PC-9 (cell line): ENCODE measurements around the gene CDH13. TPM values are rescaled to one million over a fixed set of nuclear protein-coding genes. Genes with fewer than 3 reads are reported as not detected.

ENCODE experiments used
- BruUV-seq: library from RNA; stranded (reverse); fragments of 400-500 nt; replicated peaks from 2 replicates; lab custom pipeline; 2021; lab: Mats Ljungman, UMichigan
- CTCF ChIA-PET: fragments of 300-600 bp; sonication (Branson Sonifier 250); formaldehyde crosslinking; loops from one replicate; lab custom pipeline; 2022; ENCODE audit warnings: antibody characterized with exemption; lab: Charles Lee
- POLR2A ChIA-PET: fragments of 300-600 bp; sonication (Branson Sonifier 250); formaldehyde crosslinking; loops from one replicate; lab custom pipeline; 2022; ENCODE audit warnings: antibody characterized with exemption; ENCODE audit not compliant: unreplicated experiment; lab: Charles Lee
- DNase-seq, 2 experiments: peaks; one replicate each; pipeline versions ENCODE4 v3.0.0 to v3.0.0-alpha.2; 2015 to 2022; ENCODE audit warnings: mixed read lengths in 1 of 2
- H2AFZ ChIP-seq: fragments of 200-600 bp; sonication (generic); 2 replicates; pipeline ENCODE4 v1.8.1; 2017; ENCODE audit warnings: antibody characterized with exemption
- H3F3A ChIP-seq: fragments of 200-600 bp; sonication (generic); 2 replicates; pipeline ENCODE4 v1.8.1; 2017; ENCODE audit warnings: antibody characterized with exemption, mild to moderate bottlenecking, low read depth; ENCODE audit not compliant: insufficient read depth
- H3K27ac ChIP-seq: fragments of 200-600 bp; sonication (generic); 2 replicates; pipeline ENCODE4 v1.6.1; 2016; ENCODE audit warnings: mixed run types
- H3K27me3 ChIP-seq: fragments of 200-600 bp; sonication (generic); 2 replicates; pipeline ENCODE4 v1.6.1; 2016; ENCODE audit warnings: low read depth, mixed run types; ENCODE audit not compliant: insufficient read depth
- H3K36me3 ChIP-seq: fragments of 200-600 bp; sonication (generic); 2 replicates; pipeline ENCODE4 v1.6.1; 2016; ENCODE audit warnings: low read depth, mixed run types
- H3K4me1 ChIP-seq: fragments of 200-600 bp; sonication (generic); replicated peaks from 2 replicates; pipeline ENCODE4 v1.6.1; 2016; ENCODE audit warnings: mixed run types; ENCODE audit not compliant: insufficient read depth
- H3K4me2 ChIP-seq: fragments of 200-600 bp; sonication (generic); 2 replicates; pipeline ENCODE4 v1.6.1; 2017; ENCODE audit warnings: mixed run types
- H3K4me3 ChIP-seq: fragments of 200-600 bp; sonication (generic); 2 replicates; pipeline ENCODE4 v1.6.1; 2016; ENCODE audit warnings: mixed run types
- H3K79me2 ChIP-seq: fragments of 200-600 bp; sonication (generic); 2 replicates; pipeline ENCODE4 v1.6.1; 2017; ENCODE audit warnings: low read depth, mixed run types
- H3K9me2 ChIP-seq: fragments of 200-600 bp; sonication (generic); 2 replicates; pipeline ENCODE4 v1.8.1; 2017; ENCODE audit warnings: mild to moderate bottlenecking; ENCODE audit not compliant: insufficient read depth
- H3K9me3 ChIP-seq: fragments of 200-600 bp; sonication (generic); 2 replicates; pipeline ENCODE4 v1.8.1; 2016; ENCODE audit warnings: low read depth; ENCODE audit not compliant: insufficient read depth
- H4K20me1 ChIP-seq: fragments of 200-600 bp; sonication (generic); 2 replicates; pipeline ENCODE4 v1.8.1; 2017; ENCODE audit not compliant: insufficient read depth
- CTCF ChIP-seq: fragments of 200-600 bp; sonication (generic); conservative IDR thresholded peaks from 2 replicates; pipeline ENCODE4 v1.6.1; 2017; ENCODE audit warnings: mixed run types, antibody characterized with exemption, mild to moderate bottlenecking, moderate library complexity
- EZH2 ChIP-seq: fragments of 200-600 bp; sonication (generic); IDR thresholded peaks from 2 replicates; pipeline ENCODE4 v1.8.0; 2017; ENCODE audit warnings: antibody characterized with exemption, low read depth
- intact Hi-C: fragments of 100-400 bp; cut with micrococcal nuclease; formaldehyde crosslinking; loops from one replicate; pipeline ENCODE4 v1.10.0; 2022; ENCODE audit not compliant: unreplicated experiment
- total RNA-seq: library from RNA; stranded (reverse); gene quantifications from 2 replicates; pipeline ENCODE4 v1.2.3, GENCODE V29; 2021

CDH13 gene
- total RNA-seq, 1 experiment from 2014 or later = 0.24 TPM

DNA sequence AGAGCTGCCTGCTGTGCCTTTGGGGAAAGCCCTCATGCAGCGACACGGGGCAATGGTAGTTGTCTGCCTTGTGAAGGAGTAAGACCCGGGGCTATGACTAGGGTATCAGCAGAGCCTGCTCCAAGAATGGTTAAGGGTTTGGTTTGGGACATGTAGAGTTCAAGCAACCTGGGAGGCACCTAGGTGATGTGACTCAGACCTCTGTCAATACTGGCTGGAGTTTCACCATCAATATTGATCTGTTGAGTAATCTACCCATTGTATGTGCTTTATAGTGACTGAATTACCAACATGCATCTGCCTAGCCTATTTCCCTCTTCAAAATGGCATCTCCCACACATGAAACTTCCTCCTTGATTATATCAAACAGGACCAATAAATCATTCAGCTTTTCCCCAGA is 782.6 kb downstream of the CDH13 start:
- no peaks in the 10 kb centered on the region for H3K9me3 ChIP-seq
- H4K20me1 ChIP-seq = no peaks in the 10 kb centered on the region
- CTCF ChIA-PET = no interaction called here
- POLR2A ChIA-PET = no interaction called here
- intact Hi-C loops = no loop called here
- H3K36me3 ChIP-seq = no peaks in the 10 kb centered on the region
- no peak overlapping the region for H3K27ac ChIP-seq
- no peak overlapping the region for H2AFZ ChIP-seq
- H3K27me3 ChIP-seq = peaks cover 8% of the 10 kb centered on the region; the same call in 1 of the 2 replicates
- no peaks in the 10 kb centered on the region for H3F3A ChIP-seq
- no peak for DNase-seq
- no peaks in the 10 kb centered on the region for H3K79me2 ChIP-seq
- no peaks in the 10 kb centered on the region for H3K4me1 ChIP-seq
- no peaks in the 10 kb centered on the region for H3K9me2 ChIP-seq
- no TSS peak for BruUV-seq
- no peak for TF ChIP-seq CTCF
- H3K4me2 ChIP-seq = no peak overlapping the region
- no peak overlapping the region for H3K4me3 ChIP-seq

- Histone ChIP-seq H3K9me3 (no peaks in the 10 kb centered on the region), H4K20me1 (no peaks in the 10 kb centered on the region), H3K36me3 (no peaks in the 10 kb centered on the region), H3K27me3 (no peaks in the 10 kb centered on the region), H3K4me1 (no peaks in the 10 kb centered on the region), H3F3A (no peaks in the 10 kb centered on the region), H3K79me2 (no peaks in the 10 kb centered on the region), H3K4me2 (no peak overlapping the region), H3K9me2 (no peaks in the 10 kb centered on the region), H3K27ac (no peak overlapping the region), H2AFZ (no peak overlapping the region), H3K4me3 (no peak overlapping the region)
- no TSS peak for BruUV-seq
- no peak for DNase-seq
- intact Hi-C loops = no loop called here
- POLR2A ChIA-PET = no interaction called here
- CTCF ChIA-PET = no interaction called here
- TF ChIP-seq EZH2 (no peak), CTCF (no peak)
Observed at GRCh38 chr16:83418565-83418964, 791.8 kb downstream of the CDH13 start.

DNA sequence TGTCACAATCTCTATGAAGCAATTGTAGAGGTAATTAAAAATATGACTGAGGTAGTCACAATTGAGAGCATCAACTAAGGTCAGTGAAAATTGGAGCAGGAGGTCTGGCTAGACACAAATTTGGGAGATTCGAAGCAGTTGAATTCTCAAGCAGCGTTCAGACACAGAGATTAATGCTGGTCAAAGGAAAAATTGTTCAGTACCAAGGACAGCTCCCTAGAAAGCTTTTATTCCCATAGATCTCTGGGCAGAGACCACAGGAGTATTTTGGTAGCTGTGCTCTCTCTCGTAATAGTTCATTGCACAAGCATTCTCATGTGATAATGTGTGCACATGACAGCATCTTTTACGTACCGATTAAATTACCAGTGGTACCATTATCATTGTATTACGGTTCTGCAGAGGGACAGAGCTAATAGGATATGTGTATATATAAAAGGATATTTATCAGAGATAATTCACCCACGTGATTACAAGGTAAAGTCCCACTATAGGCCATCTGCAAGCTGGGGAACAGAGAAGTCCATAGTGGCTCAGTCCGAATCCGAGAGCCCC is 793.5 kb downstream of the CDH13 start:
- TF ChIP-seq EZH2 (no peak), CTCF (no peak)
- Histone ChIP-seq H2AFZ (no peak overlapping the region), H3K9me3 (no peaks in the 10 kb centered on the region), H3K4me1 (no peaks in the 10 kb centered on the region), H3K4me3 (no peak overlapping the region), H3K36me3 (no peaks in the 10 kb centered on the region), H3K79me2 (no peaks in the 10 kb centered on the region), H3K27ac (no peak overlapping the region), H3K27me3 (no peaks in the 10 kb centered on the region), H3K9me2 (no peaks in the 10 kb centered on the region), H3K4me2 (no peak overlapping the region), H3F3A (no peaks in the 10 kb centered on the region), H4K20me1 (no peaks in the 10 kb centered on the region)
- ChIA-PET CTCF (no interaction called here), POLR2A (no interaction called here)
- intact Hi-C loops = no loop called here
- BruUV-seq = no TSS peak
- DNase-seq = no peak
